ENCODE data around the gene MAGEB4.
"Not testable (repeated sequence)": the region's sequence is repeated elsewhere in the genome, so short reads cannot be mapped to it uniquely, and the experiment has no call there.

DNA sequence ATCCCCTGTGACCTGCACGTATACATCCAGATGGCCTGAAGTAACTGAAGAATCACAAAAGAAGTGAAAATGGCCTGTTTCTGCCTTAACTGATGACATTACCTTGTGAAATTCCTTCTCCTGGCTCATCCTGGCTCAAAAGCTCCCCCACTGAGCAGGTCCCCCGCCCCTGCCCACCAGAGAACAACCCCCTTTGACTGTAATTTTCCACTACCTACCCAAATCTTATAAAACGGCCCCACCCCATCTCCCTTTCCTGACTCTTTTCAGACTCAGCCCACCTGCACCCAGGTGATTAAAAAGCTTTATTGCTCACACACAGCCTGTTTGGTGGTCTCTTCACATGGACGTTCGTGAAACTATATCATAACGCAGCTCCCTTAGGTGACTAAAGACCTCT is 47.9 kb upstream of the MAGEB4 start:
- not testable (repeated sequence) for TF ChIP-seq POLR2A (IDR thresholded peaks at IDR 0.05; ENCODE audit: borderline replicate concordance, extremely low read depth, insufficient read depth, insufficient read length); SP1 (IDR thresholded peaks at IDR 0.05; ENCODE audit: low read depth); ZNF274 (IDR thresholded peaks at IDR 0.05; ENCODE audit: low read depth, low read length); POLR2AphosphoS5 (IDR thresholded peaks at IDR 0.05; ENCODE audit: low read depth, low read length); CEBPB (IDR thresholded peaks at IDR 0.05; ENCODE audit: low read depth); TCF7L2 (IDR thresholded peaks at IDR 0.05; ENCODE audit: borderline replicate concordance, extremely low read depth, insufficient read depth, insufficient read length); SRF (IDR thresholded peaks at IDR 0.05; ENCODE audit: low read depth)
- TF ChIP-seq, protein P1, sequence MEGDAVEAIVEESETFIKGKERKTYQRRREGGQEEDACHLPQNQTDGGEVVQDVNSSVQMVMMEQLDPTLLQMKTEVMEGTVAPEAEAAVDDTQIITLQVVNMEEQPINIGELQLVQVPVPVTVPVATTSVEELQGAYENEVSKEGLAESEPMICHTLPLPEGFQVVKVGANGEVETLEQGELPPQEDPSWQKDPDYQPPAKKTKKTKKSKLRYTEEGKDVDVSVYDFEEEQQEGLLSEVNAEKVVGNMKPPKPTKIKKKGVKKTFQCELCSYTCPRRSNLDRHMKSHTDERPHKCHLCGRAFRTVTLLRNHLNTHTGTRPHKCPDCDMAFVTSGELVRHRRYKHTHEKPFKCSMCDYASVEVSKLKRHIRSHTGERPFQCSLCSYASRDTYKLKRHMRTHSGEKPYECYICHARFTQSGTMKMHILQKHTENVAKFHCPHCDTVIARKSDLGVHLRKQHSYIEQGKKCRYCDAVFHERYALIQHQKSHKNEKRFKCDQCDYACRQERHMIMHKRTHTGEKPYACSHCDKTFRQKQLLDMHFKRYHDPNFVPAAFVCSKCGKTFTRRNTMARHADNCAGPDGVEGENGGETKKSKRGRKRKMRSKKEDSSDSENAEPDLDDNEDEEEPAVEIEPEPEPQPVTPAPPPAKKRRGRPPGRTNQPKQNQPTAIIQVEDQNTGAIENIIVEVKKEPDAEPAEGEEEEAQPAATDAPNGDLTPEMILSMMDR (IDR thresholded peaks at IDR 0.05 in 2 of 3, conservative IDR thresholded peaks at IDR 0.05 in 1 of 3; ENCODE audit: borderline replicate concordance in 1 of 3, insufficient read depth in 1 of 3, low read depth in 2 of 3, low read length in 2 of 3): not testable (repeated sequence)
- TF ChIP-seq, protein P2, sequence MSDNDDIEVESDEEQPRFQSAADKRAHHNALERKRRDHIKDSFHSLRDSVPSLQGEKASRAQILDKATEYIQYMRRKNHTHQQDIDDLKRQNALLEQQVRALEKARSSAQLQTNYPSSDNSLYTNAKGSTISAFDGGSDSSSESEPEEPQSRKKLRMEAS (IDR thresholded peaks at IDR 0.05): not testable (repeated sequence)
- TF ChIP-seq, protein P3, sequence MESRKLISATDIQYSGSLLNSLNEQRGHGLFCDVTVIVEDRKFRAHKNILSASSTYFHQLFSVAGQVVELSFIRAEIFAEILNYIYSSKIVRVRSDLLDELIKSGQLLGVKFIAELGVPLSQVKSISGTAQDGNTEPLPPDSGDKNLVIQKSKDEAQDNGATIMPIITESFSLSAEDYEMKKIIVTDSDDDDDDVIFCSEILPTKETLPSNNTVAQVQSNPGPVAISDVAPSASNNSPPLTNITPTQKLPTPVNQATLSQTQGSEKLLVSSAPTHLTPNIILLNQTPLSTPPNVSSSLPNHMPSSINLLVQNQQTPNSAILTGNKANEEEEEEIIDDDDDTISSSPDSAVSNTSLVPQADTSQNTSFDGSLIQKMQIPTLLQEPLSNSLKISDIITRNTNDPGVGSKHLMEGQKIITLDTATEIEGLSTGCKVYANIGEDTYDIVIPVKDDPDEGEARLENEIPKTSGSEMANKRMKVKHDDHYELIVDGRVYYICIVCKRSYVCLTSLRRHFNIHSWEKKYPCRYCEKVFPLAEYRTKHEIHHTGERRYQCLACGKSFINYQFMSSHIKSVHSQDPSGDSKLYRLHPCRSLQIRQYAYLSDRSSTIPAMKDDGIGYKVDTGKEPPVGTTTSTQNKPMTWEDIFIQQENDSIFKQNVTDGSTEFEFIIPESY (IDR thresholded peaks at IDR 0.05; ENCODE audit: extremely low read depth, insufficient replicate concordance, low read length): not testable (repeated sequence)
- TF ChIP-seq, protein P4, sequence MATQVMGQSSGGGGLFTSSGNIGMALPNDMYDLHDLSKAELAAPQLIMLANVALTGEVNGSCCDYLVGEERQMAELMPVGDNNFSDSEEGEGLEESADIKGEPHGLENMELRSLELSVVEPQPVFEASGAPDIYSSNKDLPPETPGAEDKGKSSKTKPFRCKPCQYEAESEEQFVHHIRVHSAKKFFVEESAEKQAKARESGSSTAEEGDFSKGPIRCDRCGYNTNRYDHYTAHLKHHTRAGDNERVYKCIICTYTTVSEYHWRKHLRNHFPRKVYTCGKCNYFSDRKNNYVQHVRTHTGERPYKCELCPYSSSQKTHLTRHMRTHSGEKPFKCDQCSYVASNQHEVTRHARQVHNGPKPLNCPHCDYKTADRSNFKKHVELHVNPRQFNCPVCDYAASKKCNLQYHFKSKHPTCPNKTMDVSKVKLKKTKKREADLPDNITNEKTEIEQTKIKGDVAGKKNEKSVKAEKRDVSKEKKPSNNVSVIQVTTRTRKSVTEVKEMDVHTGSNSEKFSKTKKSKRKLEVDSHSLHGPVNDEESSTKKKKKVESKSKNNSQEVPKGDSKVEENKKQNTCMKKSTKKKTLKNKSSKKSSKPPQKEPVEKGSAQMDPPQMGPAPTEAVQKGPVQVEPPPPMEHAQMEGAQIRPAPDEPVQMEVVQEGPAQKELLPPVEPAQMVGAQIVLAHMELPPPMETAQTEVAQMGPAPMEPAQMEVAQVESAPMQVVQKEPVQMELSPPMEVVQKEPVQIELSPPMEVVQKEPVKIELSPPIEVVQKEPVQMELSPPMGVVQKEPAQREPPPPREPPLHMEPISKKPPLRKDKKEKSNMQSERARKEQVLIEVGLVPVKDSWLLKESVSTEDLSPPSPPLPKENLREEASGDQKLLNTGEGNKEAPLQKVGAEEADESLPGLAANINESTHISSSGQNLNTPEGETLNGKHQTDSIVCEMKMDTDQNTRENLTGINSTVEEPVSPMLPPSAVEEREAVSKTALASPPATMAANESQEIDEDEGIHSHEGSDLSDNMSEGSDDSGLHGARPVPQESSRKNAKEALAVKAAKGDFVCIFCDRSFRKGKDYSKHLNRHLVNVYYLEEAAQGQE (IDR thresholded peaks at IDR 0.05; ENCODE audit: low read depth): not testable (repeated sequence)
